Stimulated activated CD8-positive, alpha-beta memory T cell treated with anti-CD3 and anti-CD28 coated beads, Interleukin-7, amount 100 ng/mL, for 1 hour (primary cell): ENCODE measurements around the gene CELF5.
"Not testable (repeated sequence)": the region's sequence is repeated elsewhere in the genome, so short reads cannot be mapped to it uniquely, and the experiment has no call there.

Source experiments
- DNase-seq, 2 donors: peaks; one replicate each; pipeline ENCODE4 v3.0.0-alpha.2; 2020; ENCODE audit warnings: low read depth in 2 of 2

Gene CELF5

GRCh38 chr19:3274245-3274941 is 49.9 kb downstream of the CELF5 start:
- no peak for DNase-seq

DNA sequence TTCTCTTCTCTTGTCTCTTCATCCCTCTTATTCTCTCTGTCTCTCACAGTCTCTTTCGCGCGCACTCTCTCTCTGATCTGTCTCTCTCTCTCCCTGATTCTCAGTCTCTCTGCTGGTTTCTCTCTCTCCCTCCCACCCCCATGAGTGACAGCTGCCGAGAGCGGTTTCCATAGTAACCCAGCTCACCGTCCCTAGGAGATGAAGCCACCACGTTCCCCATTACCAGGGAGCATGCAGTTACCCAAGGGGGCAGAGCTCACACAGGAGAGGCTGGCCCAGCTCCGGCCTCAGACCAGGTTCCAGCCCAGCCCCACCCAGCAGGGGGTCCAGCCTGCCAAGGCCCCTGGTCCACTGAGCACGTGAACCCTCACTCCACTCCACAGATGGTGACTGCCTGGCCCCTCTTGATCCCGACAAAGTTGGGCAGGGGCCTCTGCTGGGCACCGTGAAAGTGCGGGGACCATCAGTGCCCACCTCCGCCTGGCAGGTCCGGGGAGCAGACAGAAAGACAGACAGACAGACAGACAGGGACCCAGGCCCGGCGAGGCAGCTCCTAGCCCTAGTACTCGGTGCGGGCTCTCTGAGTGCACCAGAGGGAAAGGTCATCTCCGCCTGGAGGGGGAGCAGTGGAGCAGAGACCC is 50.6 kb downstream of the CELF5 start:
- no peak for DNase-seq

DNA sequence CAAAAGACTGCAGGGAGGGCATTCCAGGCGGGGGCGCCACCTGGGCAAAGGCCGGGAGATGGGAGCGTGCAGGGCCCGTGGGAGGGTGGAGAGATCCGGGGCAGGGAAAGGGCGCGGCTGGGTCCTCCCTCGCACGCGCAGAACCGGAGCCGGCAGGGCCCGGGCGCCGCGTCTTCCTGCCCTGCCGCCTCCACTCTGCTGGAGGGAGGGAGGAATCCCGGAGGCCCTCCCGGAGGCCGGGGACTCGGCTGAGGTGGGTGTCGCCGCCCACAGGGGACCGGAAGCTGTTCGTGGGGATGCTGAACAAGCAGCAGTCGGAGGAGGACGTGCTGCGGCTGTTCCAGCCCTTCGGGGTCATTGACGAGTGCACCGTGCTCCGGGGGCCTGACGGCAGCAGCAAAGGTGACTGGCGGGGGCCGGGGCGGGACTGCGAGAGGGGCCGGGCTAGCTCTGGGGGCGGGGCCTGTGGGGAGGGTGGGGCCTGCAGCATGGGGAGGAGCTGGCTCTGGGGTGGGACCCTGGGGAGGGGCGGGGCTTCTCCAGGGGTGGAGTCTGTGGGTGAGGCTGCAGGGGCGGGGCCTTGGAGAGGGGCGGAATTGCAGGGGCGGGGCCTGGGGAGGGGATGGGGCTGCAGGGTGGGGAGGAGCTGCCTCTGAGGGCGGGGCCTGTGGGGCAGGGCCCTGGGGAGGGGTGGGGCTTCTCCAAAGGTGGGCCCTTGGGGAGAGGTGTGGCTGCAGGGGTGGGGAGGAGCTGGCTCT is 51.3 kb downstream of the CELF5 start:
- peak; percentile 70 to 83 for DNase-seq

- DNase-seq: no peak
Measured at GRCh38 chr19:3276341-3276799, 51.9 kb downstream of the CELF5 start.

- no peak for DNase-seq
Measured at GRCh38 chr19:3277649-3278048, 53.2 kb downstream of the CELF5 start.

DNA sequence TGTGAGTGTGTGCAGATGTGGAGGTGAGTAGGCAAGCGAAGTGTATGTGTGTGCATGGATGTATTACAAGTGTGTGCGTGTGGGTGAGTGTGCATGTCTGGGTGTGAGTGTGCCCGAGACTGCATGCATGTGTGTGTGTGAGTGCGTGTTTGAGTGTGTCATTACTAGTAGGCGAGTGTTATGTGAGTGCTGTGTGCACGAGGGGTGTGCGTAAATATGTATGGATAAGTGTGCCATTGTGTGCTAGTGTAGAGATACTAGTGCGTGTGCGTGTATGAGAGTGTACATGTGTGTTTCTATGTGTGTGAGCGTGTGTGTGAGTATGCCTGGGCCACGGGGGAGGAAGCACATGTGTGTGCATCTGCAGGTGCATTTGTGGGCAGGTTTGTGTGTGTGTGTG is 53.8 kb downstream of the CELF5 start:
- DNase-seq: no peak

- DNase-seq: no peak
Measured at GRCh38 chr19:3278749-3279148, 54.3 kb downstream of the CELF5 start.

DNA sequence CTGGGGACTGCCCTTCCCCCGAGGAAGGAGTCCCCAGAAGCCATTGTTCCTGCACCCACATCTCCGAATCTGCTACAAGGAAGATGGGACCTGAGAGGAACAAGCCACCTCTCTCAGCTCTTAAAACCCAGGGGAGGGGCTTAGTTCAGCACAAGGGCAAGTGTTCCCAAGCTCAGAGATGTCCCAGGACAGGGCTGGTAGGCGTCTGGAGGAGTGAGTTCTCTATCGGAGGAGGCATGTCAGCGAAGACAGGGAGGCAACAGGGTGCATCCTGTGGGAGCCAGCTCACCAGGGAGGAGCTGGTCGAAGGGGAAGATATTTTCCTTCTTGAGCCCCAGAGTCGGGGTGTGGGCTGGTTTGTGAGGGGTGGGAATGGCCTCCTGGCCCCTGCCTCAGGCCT is 54.8 kb downstream of the CELF5 start:
- DNase-seq: no peak

DNA sequence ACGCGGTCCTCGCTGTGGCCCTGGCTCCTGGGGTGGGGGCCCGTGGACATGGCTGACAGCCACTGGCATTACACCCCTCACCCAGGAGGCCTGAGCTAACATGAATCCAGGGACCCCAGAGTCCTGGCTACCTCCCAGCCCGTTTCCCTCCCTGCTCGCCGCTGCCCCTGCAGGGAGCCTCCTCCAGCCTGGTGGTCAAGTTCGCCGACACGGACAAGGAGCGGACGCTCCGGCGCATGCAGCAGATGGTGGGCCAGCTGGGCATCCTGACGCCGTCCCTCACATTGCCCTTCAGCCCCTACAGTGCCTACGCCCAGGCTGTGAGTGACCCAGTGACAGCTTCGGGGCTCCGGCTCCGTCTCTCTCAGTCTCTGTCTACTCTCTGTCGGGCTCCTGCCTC is 56.6 kb downstream of the CELF5 start:
- DNase-seq: no peak

- no peak for DNase-seq
Measured at GRCh38 chr19:3282155-3282554, 57.7 kb downstream of the CELF5 start.

GRCh38 chr19:3282564-3282963 is 58.1 kb downstream of the CELF5 start:
- no peak for DNase-seq

- DNase-seq: no peak
Measured at GRCh38 chr19:3283246-3283751, 58.8 kb downstream of the CELF5 start.

DNA sequence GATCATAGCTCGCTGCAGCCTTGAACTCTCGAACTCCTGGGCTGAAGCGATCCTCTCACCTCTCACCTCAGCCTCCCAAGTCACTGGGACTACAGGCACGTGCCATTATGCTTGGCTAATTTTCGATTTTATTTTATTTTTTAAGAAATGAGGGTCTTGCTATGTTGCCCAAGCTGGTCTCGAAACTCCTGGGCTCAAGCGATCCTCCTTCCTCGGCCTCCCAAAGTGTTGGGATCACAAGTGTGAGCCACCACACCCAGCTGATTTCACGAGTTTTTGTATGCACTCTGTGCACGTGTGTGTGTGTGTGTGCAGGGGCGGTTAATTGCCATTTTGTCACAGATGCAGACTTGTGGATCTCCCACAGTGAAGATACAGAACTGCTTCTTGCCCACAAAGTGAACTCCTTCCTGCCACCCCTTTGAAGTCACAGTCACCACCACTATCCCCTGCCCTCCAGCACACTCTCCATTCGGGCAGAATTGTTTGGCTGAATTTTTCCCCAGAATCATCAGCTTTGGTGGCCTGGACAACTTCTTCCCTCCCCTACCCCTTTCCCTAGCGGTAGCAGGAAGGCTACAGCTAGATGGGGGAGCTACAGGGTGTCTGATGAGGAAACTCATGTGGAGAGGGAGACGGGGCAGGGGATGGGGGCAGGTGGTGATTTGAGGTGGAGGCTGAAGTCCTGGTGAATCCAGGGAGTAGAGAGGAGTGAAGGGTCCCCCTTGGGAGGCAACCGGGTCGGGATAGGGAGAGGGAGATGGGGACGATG is 59.6 kb downstream of the CELF5 start:
- DNase-seq: no peak

DNA sequence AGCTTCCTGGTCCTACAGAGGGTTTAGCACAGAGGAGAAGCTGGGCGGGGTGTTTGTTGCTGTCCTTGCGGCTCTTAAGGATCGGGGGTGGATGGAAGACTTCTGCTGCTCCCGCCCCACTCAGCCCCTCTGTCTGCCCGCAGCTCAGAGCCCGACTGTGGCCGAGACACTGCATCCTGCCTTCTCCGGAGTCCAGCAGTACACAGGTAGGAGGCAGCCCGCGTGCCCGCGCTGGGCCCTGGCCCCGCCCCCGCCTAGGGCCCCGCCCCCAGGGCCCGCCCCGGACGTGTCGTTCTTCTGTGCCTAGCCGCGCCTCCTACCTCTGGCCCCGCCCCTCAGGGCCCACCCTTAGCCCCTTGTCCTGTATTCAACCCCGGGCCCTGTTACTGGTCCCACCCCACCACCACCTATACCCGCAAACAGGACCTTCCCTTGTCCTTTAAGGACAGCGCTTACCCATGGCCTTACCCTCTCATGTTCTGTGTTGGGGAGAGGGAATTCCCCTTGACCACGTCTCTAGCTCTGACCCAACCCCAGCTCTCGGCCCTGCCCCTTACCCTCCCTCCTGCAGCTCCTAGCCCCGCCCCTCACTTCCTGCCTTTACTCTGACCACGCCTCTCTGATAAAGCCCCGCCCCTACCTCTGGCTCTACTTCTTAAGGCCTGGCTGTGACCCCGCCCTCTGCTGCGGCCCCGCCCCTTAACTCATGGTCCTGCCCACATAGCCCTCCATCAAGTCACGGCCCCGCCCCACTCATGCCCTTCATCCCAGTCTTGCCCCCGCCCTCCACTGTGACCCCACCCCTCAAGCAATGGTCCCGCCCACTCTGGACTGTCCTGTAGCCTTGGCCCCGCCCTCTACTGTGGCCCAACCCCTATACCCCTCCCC is 60.5 kb downstream of the CELF5 start:
- no peak for DNase-seq

GRCh38 chr19:3285647-3286176 is 61.3 kb downstream of the CELF5 start:
- DNase-seq: no peak

- no peak for DNase-seq
Measured at GRCh38 chr19:3287814-3288213, 63.4 kb downstream of the CELF5 start.

DNA sequence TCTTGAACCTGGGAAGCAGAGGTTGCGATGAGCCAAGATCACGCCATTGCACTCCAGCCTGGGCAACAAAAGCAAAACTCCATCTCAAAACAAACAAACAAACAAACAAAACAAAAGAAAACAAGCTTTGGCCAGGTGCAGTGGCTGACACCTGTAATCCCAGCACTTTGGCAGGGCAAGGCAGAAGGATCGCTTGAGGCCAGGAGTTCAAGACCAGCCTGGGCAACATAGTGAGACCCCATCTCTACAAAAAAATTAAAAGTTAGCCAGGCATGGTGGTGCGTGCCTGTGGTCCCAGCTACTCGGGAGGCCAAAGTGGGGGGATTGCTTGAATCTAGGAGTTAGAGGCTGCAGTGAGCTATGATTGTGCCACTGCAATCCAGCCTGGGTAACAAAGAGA is 64.0 kb downstream of the CELF5 start:
- DNase-seq: not testable (repeated sequence)

DNA sequence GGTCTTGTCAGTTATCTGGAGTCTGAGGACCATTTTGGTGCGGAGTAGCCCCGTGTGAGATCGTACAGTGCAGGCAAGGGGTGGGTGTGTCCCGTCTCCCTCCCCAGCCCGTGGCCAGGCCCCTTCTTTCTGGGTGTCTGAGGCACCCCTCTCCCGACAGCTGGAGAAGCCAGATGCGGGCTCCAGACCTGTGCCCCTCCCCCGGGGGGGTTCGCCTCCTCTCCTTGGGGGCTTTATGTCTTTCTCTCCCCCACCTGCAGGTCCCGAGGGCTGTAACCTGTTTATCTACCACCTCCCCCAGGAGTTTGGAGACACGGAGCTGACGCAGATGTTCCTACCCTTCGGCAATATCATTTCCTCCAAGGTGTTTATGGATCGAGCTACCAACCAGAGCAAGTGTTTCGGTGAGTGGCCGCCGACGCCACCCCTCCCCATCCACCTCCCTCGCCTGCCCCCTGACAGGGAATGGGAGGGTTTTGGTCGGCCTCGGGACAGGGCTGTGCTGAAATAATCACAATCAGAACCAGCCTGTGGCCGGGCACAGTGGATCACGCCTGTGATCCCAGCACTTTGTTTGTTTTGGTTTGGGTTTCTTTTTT is 65.6 kb downstream of the CELF5 start:
- no peak for DNase-seq

- DNase-seq: not testable (repeated sequence)
Measured at GRCh38 chr19:3290858-3291257, 66.4 kb downstream of the CELF5 start.

- DNase-seq: no peak
Measured at GRCh38 chr19:3291644-3292043, 67.2 kb downstream of the CELF5 start.
